Calu3 (cell line): ENCODE results near the gene MDFI. TPM values are rescaled to one million over a fixed set of nuclear protein-coding genes. Genes with fewer than 3 reads are reported as not detected.

ENCODE experiments used
- BruUV-seq: library from RNA; stranded (reverse); fragments of 400-500 nt; replicated peaks from 2 replicates; lab custom pipeline; 2021; lab: Mats Ljungman, UMichigan
- CTCF ChIA-PET: fragments of 300-600 bp; sonication (Branson Sonifier 250); formaldehyde crosslinking; loops from one replicate; lab custom pipeline; 2022; ENCODE audit warnings: antibody characterized with exemption; lab: Charles Lee
- DNase-seq: peaks from one replicate; pipeline ENCODE4 v3.0.0; 2022
- H3K27ac Mint-ChIP-seq: one replicate; pipeline ENCODE4 v1.8.0; 2022; ENCODE audit warnings: mixed read lengths; ENCODE audit not compliant: unreplicated experiment
- H3K27me3 Mint-ChIP-seq: one replicate; pipeline ENCODE4 v1.8.0; 2022; ENCODE audit warnings: mixed read lengths; ENCODE audit not compliant: unreplicated experiment
- H3K36me3 Mint-ChIP-seq: one replicate; pipeline ENCODE4 v1.8.0; 2022; ENCODE audit warnings: mild to moderate bottlenecking, moderate library complexity, mixed read lengths; ENCODE audit not compliant: insufficient read depth, unreplicated experiment
- H3K4me1 Mint-ChIP-seq: one replicate; pipeline ENCODE4 v1.8.0; 2022; ENCODE audit warnings: mild to moderate bottlenecking, low read depth, mixed read lengths; ENCODE audit not compliant: unreplicated experiment
- H3K4me3 Mint-ChIP-seq: one replicate; pipeline ENCODE4 v1.8.0; 2022; ENCODE audit warnings: mild to moderate bottlenecking, low read depth, moderate library complexity, mixed read lengths; ENCODE audit not compliant: unreplicated experiment
- H3K9me3 Mint-ChIP-seq: one replicate; pipeline ENCODE4 v1.8.0; 2022; ENCODE audit warnings: low read depth, mixed read lengths; ENCODE audit not compliant: unreplicated experiment
- CTCF ChIP-seq: fragments of 200-600 bp; IDR thresholded peaks from one replicate; pipeline ENCODE4 v1.8.0; 2022; ENCODE audit warnings: antibody characterized with exemption; ENCODE audit not compliant: unreplicated experiment
- intact Hi-C: fragments of 100-400 bp; cut with micrococcal nuclease; formaldehyde crosslinking; loops from one replicate; pipeline ENCODE4 v1.10.0; 2022; ENCODE audit not compliant: unreplicated experiment
- total RNA-seq: library from RNA; stranded (reverse); gene quantifications from 2 replicates; pipeline ENCODE4 v1.2.3, GENCODE V29; 2022

The MDFI gene
- total RNA-seq, 1 experiment from 2014 or later: 19.7 TPM

GRCh38 chr6:41657131-41658094 is 19.1 kb downstream of the MDFI start:
- intact Hi-C loops: no loop called here
- Mint-ChIP-seq H3K27ac (no peak overlapping the region), H3K9me3 (no peaks in the 10 kb centered on the region), H3K36me3 (no peaks in the 10 kb centered on the region), H3K4me1 (no peaks in the 10 kb centered on the region), H3K27me3 (peaks cover 55% of the 10 kb centered on the region), H3K4me3 (no peak overlapping the region)
- CTCF ChIA-PET: no interaction called here
- no TSS peak for BruUV-seq
- DNase-seq: no peak
- TF ChIP-seq CTCF: no peak

- CTCF ChIA-PET: no interaction called here
Measured at GRCh38 chr6:41658636-41659035, 20.4 kb downstream of the MDFI start.

GRCh38 chr6:41659935-41660334 is 21.7 kb downstream of the MDFI start:
- CTCF ChIA-PET: no interaction called here

More at GRCh38 chr6:41658636-41659035, 20.4 kb downstream of the MDFI start:
- Mint-ChIP-seq H3K4me3 (no peak overlapping the region), H3K27me3 (peaks cover 67% of the 10 kb centered on the region), H3K27ac (no peak overlapping the region), H3K9me3 (no peaks in the 10 kb centered on the region), H3K4me1 (no peaks in the 10 kb centered on the region), H3K36me3 (no peaks in the 10 kb centered on the region)
- no peak for TF ChIP-seq CTCF
- intact Hi-C loops: no loop called here
- DNase-seq: no peak
- BruUV-seq: no TSS peak

GRCh38 chr6:41663568-41663967 is 25.3 kb downstream of the MDFI start:
- CTCF ChIA-PET: no interaction called here
- no TSS peak for BruUV-seq
- DNase-seq: no peak
- H3K27me3 Mint-ChIP-seq: peaks cover 94% of the 10 kb centered on the region
- H3K4me1 Mint-ChIP-seq: no peaks in the 10 kb centered on the region
- no peak for TF ChIP-seq CTCF
- no peaks in the 10 kb centered on the region for H3K9me3 Mint-ChIP-seq
- H3K36me3 Mint-ChIP-seq: no peaks in the 10 kb centered on the region
- no peak overlapping the region for H3K27ac Mint-ChIP-seq
- H3K4me3 Mint-ChIP-seq: no peak overlapping the region
- intact Hi-C loops: no loop called here

More at GRCh38 chr6:41659935-41660334, 21.7 kb downstream of the MDFI start:
- no peaks in the 10 kb centered on the region for H3K9me3 Mint-ChIP-seq
- H3K36me3 Mint-ChIP-seq: no peaks in the 10 kb centered on the region
- intact Hi-C loops: no loop called here
- no peaks in the 10 kb centered on the region for H3K4me1 Mint-ChIP-seq
- no peak for DNase-seq
- no peak overlapping the region for H3K27ac Mint-ChIP-seq
- H3K4me3 Mint-ChIP-seq: no peak overlapping the region
- H3K27me3 Mint-ChIP-seq: peaks cover 80% of the 10 kb centered on the region
- BruUV-seq: no TSS peak
- no peak for TF ChIP-seq CTCF
